Testis (tissue), 2 donors: ENCODE results near the gene GAREM2.

Source experiments
- CTCF ChIP-seq, 3 experiments: fragments of 450-650 bp in 2 of 3; fragments of 200-600 bp in 1 of 3; sonication (generic) in 1 of 3; IDR thresholded peaks; one replicate each; pipeline ENCODE4 v1.5.1; 2016 to 2019; ENCODE audit warnings: antibody characterized with exemption in 3 of 3, mild to moderate bottlenecking in 2 of 3, moderate library complexity in 1 of 3
- POLR2A ChIP-seq: fragments of 450-650 bp; IDR thresholded peaks from one replicate; pipeline ENCODE4 v1.6.1; 2017; ENCODE audit warnings: antibody characterized with exemption, mild to moderate bottlenecking, moderate library complexity

- TF ChIP-seq CTCF (IDR thresholded peaks at IDR 0.05) (no peak), POLR2A (no peak)
Observed at GRCh38 chr2:26190369-26190768, 17.5 kb downstream of the GAREM2 start.
